Colonic mucosa (tissue), 4 donors: ENCODE results near the gene ZNF513. TPM values are rescaled to one million over a fixed set of nuclear protein-coding genes. Genes with fewer than 3 reads are reported as not detected.

Experiments
- DNase-seq: peaks from one replicate; pipeline ENCODE4 v3.0.0-alpha.2; 2020
- H3K27ac ChIP-seq: fragments of 200-600 bp; one replicate; pipeline ENCODE4 v1.8.0; 2021
- H3K27me3 ChIP-seq: fragments of 200-600 bp; one replicate; pipeline ENCODE4 v1.8.0; 2021
- H3K36me3 ChIP-seq: fragments of 200-600 bp; one replicate; pipeline ENCODE4 v1.8.0; 2021
- H3K4me1 ChIP-seq: fragments of 200-600 bp; one replicate; pipeline ENCODE4 v1.8.0; 2021; ENCODE audit warnings: mild to moderate bottlenecking
- H3K4me3 ChIP-seq: fragments of 200-600 bp; one replicate; pipeline ENCODE4 v1.8.0; 2021
- H3K9ac ChIP-seq, 2 donors: one replicate each; pipeline ENCODE4 v1.7.0; 2013; ENCODE audit warnings: control low read depth in 2 of 2, low read depth in 2 of 2, low read length in 2 of 2
- H3K9me3 ChIP-seq: fragments of 200-600 bp; one replicate; pipeline ENCODE4 v1.8.0; 2021
- CTCF ChIP-seq: fragments of 200-600 bp; IDR thresholded peaks from one replicate; pipeline ENCODE4 v1.8.0; 2022; ENCODE audit warnings: antibody characterized with exemption, mild to moderate bottlenecking
- intact Hi-C: fragments of 100-400 bp; cut with DNase I; formaldehyde crosslinking; loops from one replicate; pipeline ENCODE4 v1.14.1; 2022
- total RNA-seq, 2 donors: library from RNA; stranded (reverse); fragmentation: NEBNext Ultra II Directional in 1 of 2; extraction: Animal tissue kit (Norgen Biotek cat#: 25700) in 1 of 2; gene quantifications; one replicate each; pipeline ENCODE4 v1.2.1, GENCODE V29; 2021
- donor health status: healthy.
- donor health status: DM: no; HTN: no; CAD: no.
- donor health status: DM: no; HTN: no; CAD: no.

The ZNF513 gene
- total RNA-seq, 2 donors from 2014 or later, result 21.7 to 24.5 TPM

GRCh38 chr2:27369471-27370025 lies 11.0 kb downstream of the ZNF513 start:
- TF ChIP-seq CTCF, result no peak
- H3K27me3 ChIP-seq, result no peaks in the 10 kb centered on the region
- peak overlapping the region; percentile 97 for H3K9ac ChIP-seq
- peak overlapping the region; percentile 92 for H3K27ac ChIP-seq
- H3K9me3 ChIP-seq, result no peaks in the 10 kb centered on the region
- DNase-seq, result peak; percentile 65
- H3K4me3 ChIP-seq, result peak overlapping the region; percentile 84
- H3K36me3 ChIP-seq, result peaks cover 10% of the 10 kb centered on the region
- H3K4me1 ChIP-seq, result peaks cover 17% of the 10 kb centered on the region
- intact Hi-C loops, result no loop called here

GRCh38 chr2:27363933-27364332 lies 16.6 kb downstream of the ZNF513 start:
- DNase-seq, result no peak
- H3K36me3 ChIP-seq, result peaks cover 10% of the 10 kb centered on the region
- H3K9ac ChIP-seq, result no peak overlapping the region
- TF ChIP-seq CTCF, result no peak
- intact Hi-C loops, result no loop called here
- no peaks in the 10 kb centered on the region for H3K9me3 ChIP-seq
- no peak overlapping the region for H3K4me3 ChIP-seq
- peaks cover 3% of the 10 kb centered on the region for H3K4me1 ChIP-seq
- no peak overlapping the region for H3K27ac ChIP-seq
- no peaks in the 10 kb centered on the region for H3K27me3 ChIP-seq

- H3K27ac ChIP-seq, result no peak overlapping the region
- H3K4me1 ChIP-seq, result no peaks in the 10 kb centered on the region
- no peaks in the 10 kb centered on the region for H3K9me3 ChIP-seq
- no peak for TF ChIP-seq CTCF
- no peak overlapping the region for H3K9ac ChIP-seq
- H3K4me3 ChIP-seq, result no peak overlapping the region
- no peak for DNase-seq
- intact Hi-C loops, result no loop called here
- peaks cover 10% of the 10 kb centered on the region for H3K36me3 ChIP-seq
- H3K27me3 ChIP-seq, result no peaks in the 10 kb centered on the region
These were observed 17.7 kb downstream of the ZNF513 start for GRCh38 chr2:27362678-27363420.

- Histone ChIP-seq H3K9ac (peak within 1 kb of the TSS; percentile 91 to 98), H3K27me3 (no peaks in the 10 kb centered on the region), H3K4me1 (peaks cover 11% of the 10 kb centered on the region), H3K27ac (peak within 1 kb of the TSS; percentile 94), H3K9me3 (no peaks in the 10 kb centered on the region), H3K36me3 (no peaks in the 10 kb centered on the region), H3K4me3 (peak within 1 kb of the TSS; percentile 78)
- no peak for TF ChIP-seq CTCF
- intact Hi-C loops, result no loop called here
- DNase-seq, result peak; percentile 96
These were observed 24.0 kb downstream of the ZNF513 start, which contains the start of gene GTF3C2 for GRCh38 chr2:27356382-27357181. GTF3C2 (minus strand) TSS chr2:27356764; CDS start chr2:27343554, 13,210 bp downstream.

- TF ChIP-seq CTCF, result no peak
- DNase-seq, result no peak
- H3K4me1 ChIP-seq, result peaks cover 11% of the 10 kb centered on the region
- no peaks in the 10 kb centered on the region for H3K9me3 ChIP-seq
- intact Hi-C loops, result no loop called here
- H3K36me3 ChIP-seq, result no peaks in the 10 kb centered on the region
- peak overlapping the region; percentile 78 for H3K4me3 ChIP-seq
- H3K27me3 ChIP-seq, result no peaks in the 10 kb centered on the region
- H3K9ac ChIP-seq, result peak overlapping the region; percentile 91 to 98
- H3K27ac ChIP-seq, result peak overlapping the region; percentile 94
These were observed 24.5 kb downstream of the ZNF513 start for GRCh38 chr2:27356056-27356381.
